Naive thymus-derived CD8-positive, alpha-beta T cell (primary cell): Measurements from ENCODE around the gene TMEM238. TPM values are rescaled to one million over a fixed set of nuclear protein-coding genes. Genes with fewer than 3 reads are reported as not detected.

Source experiments
- ATAC-seq, 2 donors: fragments of 150-1000 bp; cut with Tn5 transposase in 1 of 2; sonication (Bioruptor Pico), chemical (Tn5 transposase) in 1 of 2; 1 replicate in 1 of 2; 2 replicates in 1 of 2; pipeline ENCODE4 v1.10.0; 2021; ENCODE audit warnings: mild to moderate bottlenecking in 2 of 2, moderate library complexity in 2 of 2
- POLR2A ChIA-PET: fragments of 350-600 bp; sonication (Branson Sonifier 250); formaldehyde crosslinking; loops from one replicate; lab custom pipeline; 2021; ENCODE audit warnings: antibody characterized with exemption; lab: Charles Lee
- DNase-seq, 10 donors: peaks; one replicate each; pipeline versions ENCODE4 v3.0.0 to v3.0.0-alpha.2; 2020 to 2022
- H3K27ac Mint-ChIP-seq, 10 donors: one replicate each; pipeline ENCODE4 v1.8.0; 2020 to 2022; ENCODE audit warnings: mild to moderate bottlenecking in 10 of 10, mixed read lengths in 10 of 10, moderate library complexity in 4 of 10, inconsistent platforms in 1 of 10
- H3K27me3 Mint-ChIP-seq, 5 donors: one replicate each; pipeline ENCODE4 v1.8.0; 2021 to 2022; ENCODE audit warnings: mixed read lengths in 5 of 5
- H3K36me3 Mint-ChIP-seq, 3 donors: one replicate each; pipeline ENCODE4 v1.8.0; 2020 to 2022; ENCODE audit warnings: mixed read lengths in 3 of 3, mild to moderate bottlenecking in 2 of 3, inconsistent platforms in 1 of 3
- H3K4me1 Mint-ChIP-seq, 4 donors: one replicate each; pipeline ENCODE4 v1.8.0; 2021 to 2022; ENCODE audit warnings: mixed read lengths in 4 of 4
- H3K4me3 Mint-ChIP-seq, 10 donors: one replicate each; pipeline ENCODE4 v1.8.0; 2020 to 2022; ENCODE audit warnings: mild to moderate bottlenecking in 10 of 10, mixed read lengths in 10 of 10, moderate library complexity in 6 of 10, inconsistent platforms in 1 of 10
- H3K9me3 Mint-ChIP-seq, 9 donors: one replicate each; pipeline ENCODE4 v1.8.0; 2020 to 2022; ENCODE audit warnings: mixed read lengths in 9 of 9, mild to moderate bottlenecking in 3 of 9, inconsistent platforms in 1 of 9, moderate library complexity in 1 of 9
- polyA plus RNA-seq, 3 donors: library from polyadenylated mRNA; unstranded; fragments of 300-500 nt; fragmentation: Illumina TruSeq; gene quantifications; one replicate each; pipeline ENCODE4 v1.2.3, GENCODE V29; 2021
- total RNA-seq, 8 experiments: library from RNA in 2 of 8; stranded (reverse) in 2 of 8; gene quantifications; one replicate each; pipeline ENCODE4 v1.2.3 and lab custom pipeline; 2021 to 2026

The TMEM238 gene
- total and polyA plus RNA-seq, 5 experiments from 2014 or later, result 1.1 to 10.2 (median 1.5) TPM

DNA sequence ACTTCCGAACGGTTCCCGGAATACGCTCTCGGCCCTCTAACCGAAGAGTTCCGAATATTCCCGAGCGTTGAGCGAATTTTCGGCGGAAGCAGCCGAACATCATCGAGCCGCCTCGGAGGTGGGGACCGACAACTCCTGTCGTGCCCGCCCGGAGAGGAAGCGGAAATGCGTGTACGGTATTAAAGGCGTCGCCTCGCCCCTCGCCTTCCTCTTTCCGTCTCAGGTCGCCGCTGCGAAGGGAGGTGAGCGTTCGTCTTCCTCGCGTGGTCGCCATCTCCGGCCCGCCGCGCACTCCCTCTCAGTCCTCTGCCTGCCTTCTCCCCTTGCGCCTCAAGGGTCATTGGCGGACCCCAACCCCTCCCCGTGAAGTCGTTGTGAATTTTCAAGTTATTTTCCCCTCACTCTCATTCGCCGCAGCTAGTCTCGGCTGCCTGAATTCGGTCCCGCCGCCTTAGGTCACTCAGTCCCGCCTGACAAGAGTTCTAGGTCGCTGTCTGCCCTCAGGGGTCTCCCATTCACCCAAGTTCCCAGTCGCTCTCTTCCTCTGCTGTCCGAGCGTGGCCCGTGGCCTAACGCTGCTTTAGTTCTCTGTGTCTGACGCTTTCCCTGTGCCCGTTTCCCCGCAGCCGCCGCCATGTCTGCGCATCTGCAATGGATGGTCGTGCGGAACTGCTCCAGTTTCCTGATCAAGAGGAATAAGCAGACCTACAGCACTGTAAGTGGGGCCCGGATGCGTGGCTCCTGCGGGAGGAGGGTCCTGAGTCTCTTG, 1.8 kb upstream of the TMEM238 start, which contains the start of gene RPL28:
RPL28 (plus strand) TSS at position 209 of the 769 bp plus-strand sequence; CDS start at position 635, 426 bp downstream.
- peak within 1 kb of the TSS; percentile 99 to 100 (median 100) for H3K4me3 Mint-ChIP-seq

DNA sequence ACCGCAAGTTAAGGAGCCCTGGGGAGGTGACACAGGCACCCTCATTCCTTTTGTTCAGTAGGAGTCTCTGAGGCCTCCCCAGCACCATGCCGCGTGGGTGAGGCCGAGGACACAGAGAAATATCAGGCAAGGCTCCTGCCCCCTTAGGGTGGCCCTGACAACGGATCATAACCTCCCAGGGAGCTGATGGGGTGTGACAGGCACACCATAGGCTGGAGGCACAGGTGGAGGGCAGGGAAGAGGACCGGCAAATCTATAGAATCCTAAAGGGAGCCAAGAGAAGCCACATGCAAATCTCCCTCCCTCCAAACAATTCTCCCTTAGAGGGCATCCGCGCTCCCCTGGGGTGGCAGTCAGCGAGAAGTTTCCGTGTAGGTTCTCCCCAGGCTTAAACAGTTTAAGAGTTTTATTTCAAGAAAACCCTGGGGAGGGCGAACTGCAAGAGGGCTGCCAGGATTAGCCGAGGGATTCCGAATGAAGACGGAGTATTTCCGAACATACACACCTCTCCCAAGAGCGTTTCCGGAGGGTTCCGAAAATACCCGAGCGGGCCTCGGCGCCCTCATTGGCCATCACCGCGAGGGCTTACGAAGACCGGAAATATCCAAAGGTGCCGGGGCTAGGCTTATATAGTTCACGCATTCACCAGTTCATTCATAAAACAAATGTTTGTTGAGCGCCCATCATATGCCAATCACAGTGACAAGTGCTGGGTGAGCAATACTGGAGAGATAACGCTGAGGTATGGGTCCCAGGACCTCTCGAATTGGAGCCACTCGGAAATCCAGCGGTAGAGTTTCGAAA, 1.0 kb upstream of the TMEM238 start:
- POLR2A ChIA-PET, result interaction anchor here (0.5 to 12.9 kb wide), 21 partner anchors 11 to 269 kb away, joined by 3 to 181 read pairs (median 5); partner anchors contain the start of genes CCDC106, GARIN5B, HSPBP1 and ISOC2
- no peaks in the 10 kb centered on the region for H3K27me3 Mint-ChIP-seq
- H3K36me3 Mint-ChIP-seq, result peaks cover 9 to 45% (median 21%) of the 10 kb centered on the region in 3 donors
- peak overlapping the region; percentile 98 to 100 (median 99) for H3K27ac Mint-ChIP-seq
- DNase-seq, result peak; percentile 89 to 100 (median 96)
- peak; percentile 77 for ATAC-seq
- peaks cover 33 to 73% (median 67%) of the 10 kb centered on the region in 4 donors for H3K4me1 Mint-ChIP-seq
- H3K9me3 Mint-ChIP-seq, result peaks cover 0 to 2% (median 0%) of the 10 kb centered on the region in 9 donors
- peak overlapping the region; percentile 99 to 100 (median 100) for H3K4me3 Mint-ChIP-seq

More for the DNA sequence above, 1.8 kb upstream of the TMEM238 start, which contains the start of gene RPL28:
- ATAC-seq, result peak; percentile 73 to 81
- Mint-ChIP-seq H3K9me3 (peaks cover 0 to 2% (median 0%) of the 10 kb centered on the region in 9 donors), H3K36me3 (peaks cover 9 to 50% (median 21%) of the 10 kb centered on the region in 3 donors), H3K27ac (peak within 1 kb of the TSS; percentile 98 to 100 (median 99)), H3K27me3 (no peaks in the 10 kb centered on the region), H3K4me1 (peaks cover 36 to 79% (median 75%) of the 10 kb centered on the region in 4 donors)
- peak; percentile 63 to 100 (median 99) for DNase-seq
- POLR2A ChIA-PET, result interaction anchor here (0.5 to 12.9 kb wide), 8 partner anchors 13 to 131 kb away, joined by 3 to 181 read pairs (median 22); partner anchors contain the start of genes KMT5C, PPP6R1 and UBE2S

DNA sequence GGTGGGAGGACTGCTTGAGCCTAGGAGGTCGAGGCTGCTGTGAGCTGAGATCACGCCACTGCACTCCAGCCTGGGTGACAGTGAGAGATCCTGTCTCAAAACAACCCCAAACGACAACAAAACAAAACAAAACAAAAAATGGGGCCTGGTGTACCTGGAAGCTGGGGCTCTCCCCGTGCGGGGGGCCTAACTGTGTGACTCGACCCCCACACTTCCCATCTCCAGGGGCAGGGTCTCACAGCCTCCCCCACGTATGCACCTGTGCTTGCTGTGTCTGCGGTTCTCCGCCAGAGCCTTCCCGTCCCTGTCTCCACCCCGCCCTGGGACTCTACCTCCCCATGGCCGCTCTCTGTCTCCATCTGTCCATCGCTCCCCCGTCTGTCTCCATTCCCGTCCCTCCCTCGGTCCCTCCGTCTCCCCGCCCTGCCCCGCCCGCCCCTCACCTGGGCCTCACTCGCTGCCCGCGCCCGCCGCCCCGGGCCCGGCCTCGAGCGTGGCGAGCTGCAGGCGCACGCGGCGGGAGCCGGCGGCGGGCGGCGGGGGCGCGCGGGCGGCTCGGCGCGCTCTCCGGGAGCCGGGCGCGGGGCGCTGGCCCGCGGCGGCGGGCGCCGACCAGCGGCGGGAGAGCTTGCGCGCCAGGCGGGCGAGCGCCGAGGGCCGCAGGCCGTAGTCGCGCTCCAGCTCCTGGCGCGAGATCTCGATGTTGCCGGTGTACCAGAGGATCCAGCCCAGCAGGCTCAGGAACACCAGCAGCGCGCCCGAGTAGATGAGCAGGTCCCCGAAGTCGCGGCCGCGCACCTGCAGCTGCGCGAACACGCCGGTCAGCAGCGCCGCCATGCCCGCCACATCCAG, 587 bp downstream of the TMEM238 start:
- H3K4me3 Mint-ChIP-seq, result peak overlapping the region; percentile 78 to 99 (median 84)

DNA sequence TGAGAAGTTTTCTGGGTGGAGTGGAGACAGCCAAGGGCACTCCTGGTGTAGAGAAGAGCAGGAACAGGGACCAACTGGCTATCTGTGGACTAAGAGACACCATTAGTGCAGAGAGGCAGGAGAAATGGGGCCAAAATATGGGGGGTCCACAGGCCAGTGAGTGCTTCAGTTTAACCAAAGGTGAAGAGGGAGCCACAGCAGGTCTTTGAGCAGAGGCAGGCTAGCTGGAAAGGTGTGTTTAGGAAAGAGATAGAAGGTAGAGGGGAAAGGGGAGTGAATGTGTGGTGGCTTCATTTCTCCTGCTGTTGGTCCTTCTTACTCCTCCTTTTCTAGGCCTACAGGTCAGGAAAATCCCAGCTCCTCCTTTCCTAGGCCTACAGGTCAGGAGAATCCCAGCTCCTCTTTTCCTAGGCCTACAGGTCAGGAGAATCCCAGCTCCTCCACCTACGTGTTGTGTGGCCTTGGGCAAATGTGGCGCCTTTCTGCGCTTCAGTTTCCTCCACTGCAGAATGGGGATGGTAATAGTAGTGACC, 1.5 kb downstream of the TMEM238 start:
- POLR2A ChIA-PET, result interaction anchor here (1.3 to 12.9 kb wide), 7 partner anchors 11 to 239 kb away, joined by 3 to 181 read pairs (median 21); partner anchors contain the start of genes KMT5C and UBE2S
- H3K27ac Mint-ChIP-seq, result peak overlapping the region in 7 of 10 donors; percentile 11 to 91 (median 75)
- ATAC-seq (no peak), DNase-seq (peak in 1 of 10 donors; percentile 13)
- H3K4me3 Mint-ChIP-seq, result peak overlapping the region; percentile 78 to 99 (median 84)
- H3K9me3 Mint-ChIP-seq, result peaks cover 0 to 2% (median 0%) of the 10 kb centered on the region in 9 donors
- peaks cover 9 to 20% (median 10%) of the 10 kb centered on the region in 3 donors for H3K36me3 Mint-ChIP-seq
- no peaks in the 10 kb centered on the region for H3K27me3 Mint-ChIP-seq
- H3K4me1 Mint-ChIP-seq, result peaks cover 23 to 47% (median 43%) of the 10 kb centered on the region in 4 donors

More for the DNA sequence above, 587 bp downstream of the TMEM238 start:
- no peaks in the 10 kb centered on the region for H3K27me3 Mint-ChIP-seq
- peak overlapping the region; percentile 48 to 92 (median 85) for H3K27ac Mint-ChIP-seq
- POLR2A ChIA-PET, result interaction anchor here (0.6 to 12.9 kb wide), 18 partner anchors 8 to 271 kb away, joined by 3 to 181 read pairs (median 7); partner anchors contain the start of genes CCDC106, GARIN5B, HSPBP1 and KMT5C
- DNase-seq (peak in 7 of 10 donors; percentile 37 to 69 (median 44)), ATAC-seq (peak in 1 of 2 donors; percentile 7)
- peaks cover 23 to 57% (median 51%) of the 10 kb centered on the region in 4 donors for H3K4me1 Mint-ChIP-seq
- peaks cover 9 to 29% (median 15%) of the 10 kb centered on the region in 3 donors for H3K36me3 Mint-ChIP-seq
- H3K9me3 Mint-ChIP-seq, result peaks cover 0 to 2% (median 0%) of the 10 kb centered on the region in 9 donors

DNA sequence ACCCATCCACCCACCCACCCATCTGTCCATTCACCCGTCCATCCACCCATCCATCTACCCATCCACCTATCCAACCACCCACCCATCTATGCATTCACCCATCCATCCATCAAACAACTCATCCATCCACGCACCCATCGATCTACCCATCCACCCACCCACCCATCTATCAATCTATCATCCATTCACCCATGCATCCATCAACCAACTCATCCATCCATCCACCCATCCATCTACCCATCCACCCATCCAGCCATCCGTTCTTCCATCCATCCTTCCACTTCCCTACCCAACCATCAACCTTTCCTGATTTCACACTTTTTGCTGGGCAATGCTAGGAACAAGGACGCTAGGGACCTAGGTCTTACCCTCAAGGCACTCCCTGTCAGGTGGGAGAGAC, 2.1 kb downstream of the TMEM238 start:
- Mint-ChIP-seq H3K27ac (peak overlapping the region in 2 of 10 donors; percentile 11 to 79), H3K36me3 (peaks cover 6 to 15% (median 9%) of the 10 kb centered on the region in 3 donors), H3K27me3 (no peaks in the 10 kb centered on the region), H3K9me3 (peaks cover 0 to 2% (median 0%) of the 10 kb centered on the region in 9 donors), H3K4me3 (peak overlapping the region in 8 of 10 donors; percentile 12 to 99 (median 82)), H3K4me1 (peaks cover 21 to 42% (median 38%) of the 10 kb centered on the region in 4 donors)
- ATAC-seq (no peak), DNase-seq (no peak)
- POLR2A ChIA-PET, result no interaction called here

DNA sequence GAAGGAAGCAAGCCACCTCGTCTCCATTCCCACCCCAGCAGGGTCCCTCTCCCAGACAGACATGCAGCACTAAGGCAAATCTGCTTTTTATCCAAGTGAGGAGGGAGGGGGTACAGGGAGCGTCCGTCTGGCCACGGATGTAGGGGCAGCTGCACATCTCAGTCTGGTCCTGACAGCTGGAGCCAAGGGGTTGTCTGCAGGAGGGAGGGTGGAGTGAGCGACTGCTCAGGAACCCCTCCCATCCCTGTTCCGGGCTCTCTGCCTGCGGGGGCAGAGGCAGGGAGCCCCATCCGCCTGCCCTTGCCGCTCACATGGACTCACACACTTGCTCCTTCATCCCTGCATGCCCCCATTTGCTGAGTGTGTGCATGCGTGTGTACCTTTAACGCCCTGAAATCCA, 4.9 kb downstream of the TMEM238 start:
- peaks cover 0 to 2% (median 0%) of the 10 kb centered on the region in 3 donors for H3K36me3 Mint-ChIP-seq
- peak in 1 of 10 donors; percentile 23 for DNase-seq
- peaks cover 14 to 20% (median 15%) of the 10 kb centered on the region in 4 donors for H3K4me1 Mint-ChIP-seq
- POLR2A ChIA-PET, result interaction anchor here (0.5 to 1.0 kb wide), 2 partner anchors 40 to 103 kb away, joined by 3 read pairs; no protein-coding TSS in a partner anchor
- peak overlapping the region in 1 of 10 donors; percentile 72 for H3K27ac Mint-ChIP-seq
- H3K4me3 Mint-ChIP-seq, result no peak overlapping the region
- ATAC-seq, result no peak
- H3K9me3 Mint-ChIP-seq, result no peaks in the 10 kb centered on the region
- peaks cover 0 to 16% (median 0%) of the 10 kb centered on the region in 5 donors for H3K27me3 Mint-ChIP-seq

DNA sequence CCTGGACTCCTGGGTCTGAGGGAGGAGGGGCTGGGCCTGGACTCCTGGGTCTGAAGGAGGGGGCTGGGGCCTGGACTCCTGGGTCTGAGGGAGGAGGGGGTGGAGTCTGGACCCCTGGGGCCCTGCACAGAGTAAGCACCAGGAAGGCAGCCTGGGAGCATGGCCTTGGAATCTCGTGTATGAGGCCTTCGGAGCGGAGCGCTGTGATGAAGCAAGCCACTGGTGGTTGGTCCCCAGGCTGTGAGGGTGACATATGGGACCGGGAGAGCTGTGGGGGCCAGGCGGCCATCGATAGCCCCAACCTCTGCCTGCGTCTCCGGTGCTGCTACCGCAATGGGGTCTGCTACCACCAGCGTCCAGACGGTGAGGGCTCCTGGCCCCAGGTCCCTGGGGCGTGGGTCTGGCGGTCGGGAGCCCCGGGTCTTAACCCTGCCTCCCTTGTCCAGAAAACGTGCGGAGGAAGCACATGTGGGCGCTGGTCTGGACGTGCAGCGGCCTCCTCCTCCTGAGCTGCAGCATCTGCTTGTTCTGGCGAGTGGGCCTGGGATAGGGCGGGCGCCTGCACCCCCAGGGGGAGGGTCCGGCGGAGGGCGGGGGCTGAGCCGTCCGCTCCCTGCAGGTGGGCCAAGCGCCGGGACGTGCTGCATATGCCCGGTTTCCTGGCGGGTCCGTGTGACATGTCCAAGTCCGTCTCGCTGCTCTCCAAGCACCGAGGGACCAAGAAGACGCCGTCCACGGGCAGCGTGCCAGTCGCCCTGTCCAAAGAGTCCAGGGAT, 6.5 kb downstream of the TMEM238 start:
- ATAC-seq, result no peak
- Mint-ChIP-seq H3K27me3 (peaks cover 4 to 26% (median 6%) of the 10 kb centered on the region in 5 donors), H3K36me3 (peaks cover 0 to 2% (median 0%) of the 10 kb centered on the region in 3 donors), H3K9me3 (no peaks in the 10 kb centered on the region), H3K27ac (no peak overlapping the region), H3K4me3 (no peak overlapping the region), H3K4me1 (peaks cover 10 to 19% (median 14%) of the 10 kb centered on the region in 4 donors)
- POLR2A ChIA-PET, result no interaction called here
- no peak for DNase-seq

DNA sequence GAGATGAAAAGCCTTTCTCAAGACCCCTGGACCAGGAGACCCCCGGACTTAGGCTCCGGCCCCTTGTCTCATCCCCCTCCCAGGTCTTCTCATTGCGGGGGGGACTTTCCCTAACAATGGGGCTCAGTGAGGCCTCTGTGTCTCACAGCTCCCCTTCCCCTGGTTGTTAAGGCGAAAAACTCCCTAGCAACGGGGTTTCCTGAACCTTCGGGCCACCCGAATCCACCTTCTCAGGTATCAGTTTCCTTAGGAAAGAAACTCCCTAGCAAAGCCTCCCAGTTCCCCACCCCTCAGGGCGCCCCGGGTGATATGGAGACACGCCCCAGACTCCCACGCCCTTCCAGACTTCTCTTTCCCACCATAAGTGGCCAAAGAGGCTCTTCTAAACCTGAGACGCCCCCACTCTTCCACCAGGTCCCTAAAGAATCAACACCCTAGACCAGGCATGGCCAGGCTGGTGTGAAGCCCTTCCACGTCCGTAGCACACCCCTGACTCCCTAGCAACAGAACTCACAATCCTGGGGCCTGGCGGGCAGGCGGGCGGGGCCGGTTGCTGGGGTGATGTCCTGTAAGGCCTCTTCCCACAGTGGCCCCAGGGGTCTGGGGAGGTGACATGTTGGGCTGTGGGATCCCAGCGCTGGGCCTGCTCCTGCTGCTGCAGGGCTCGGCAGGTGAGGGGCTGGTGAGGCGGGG, 7.7 kb downstream of the TMEM238 start, which contains the start of gene TMEM190:
TMEM190 (plus strand) TSS at position 586 of the 693 bp plus-strand sequence; CDS start at position 614, 28 bp downstream.
- POLR2A ChIA-PET, result interaction anchor here (1.4 kb wide), 1 partner anchor 8 kb away, joined by 7 read pairs; the partner anchor contains the start of gene TMEM238
- Mint-ChIP-seq H3K4me3 (no peak within 1 kb of the TSS), H3K36me3 (peaks cover 0 to 2% (median 0%) of the 10 kb centered on the region in 3 donors), H3K27ac (peak within 1 kb of the TSS in 2 of 10 donors; percentile 29 to 70), H3K9me3 (no peaks in the 10 kb centered on the region), H3K27me3 (peaks cover 9 to 37% (median 15%) of the 10 kb centered on the region in 5 donors), H3K4me1 (peaks cover under 1 to 14% (median 7%) of the 10 kb centered on the region in 4 donors)
- no peak for ATAC-seq
- peak in 1 of 10 donors; percentile 55 for DNase-seq

DNA sequence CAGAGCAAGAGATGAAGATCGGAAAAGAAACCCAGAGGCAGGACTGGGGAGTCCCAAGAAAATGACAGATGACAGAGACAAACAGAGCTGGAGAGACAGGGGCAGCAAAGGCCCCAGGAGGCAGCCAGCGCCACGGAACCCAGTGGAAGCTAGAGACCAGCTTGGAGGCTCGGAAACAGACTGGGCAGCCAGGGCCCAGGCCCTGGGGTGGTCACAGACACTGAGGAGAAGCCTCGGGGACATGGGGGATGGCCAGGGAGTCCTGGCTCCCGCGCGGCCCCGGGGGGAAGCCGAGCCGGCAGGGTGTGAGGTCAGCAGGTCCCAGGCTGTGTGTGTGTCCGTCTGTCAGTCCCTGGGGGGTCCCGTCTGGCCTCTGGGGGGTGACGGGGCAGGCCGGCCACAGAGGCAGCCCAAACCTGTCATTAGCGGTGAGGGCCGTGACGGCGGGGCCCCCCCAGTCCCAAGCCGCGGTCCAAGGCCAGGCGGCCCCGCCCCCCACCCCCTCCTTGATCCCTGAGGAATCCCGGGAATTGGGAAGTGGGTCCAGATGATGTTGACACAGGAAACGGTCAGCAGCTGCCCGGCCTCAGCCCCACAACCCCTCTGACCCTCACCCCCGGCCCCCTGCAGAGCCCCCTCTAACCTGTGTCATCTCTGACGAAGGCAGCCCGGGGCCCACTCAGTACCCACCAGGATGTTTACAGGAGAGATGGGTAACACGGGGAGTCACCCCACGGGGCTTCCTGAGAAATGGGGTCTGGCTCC, 9.9 kb downstream of the TMEM238 start:
- H3K9me3 Mint-ChIP-seq, result peaks cover 0 to 2% (median 0%) of the 10 kb centered on the region in 9 donors
- ATAC-seq (no peak), DNase-seq (no peak)
- peaks cover 19 to 52% (median 30%) of the 10 kb centered on the region in 5 donors for H3K27me3 Mint-ChIP-seq
- H3K36me3 Mint-ChIP-seq, result peaks cover 0 to 6% (median 3%) of the 10 kb centered on the region in 3 donors
- peak overlapping the region in 1 of 10 donors; percentile 62 for H3K4me3 Mint-ChIP-seq
- POLR2A ChIA-PET, result interaction anchor here (0.9 kb wide), 1 partner anchor 10 kb away, joined by 3 read pairs; the partner anchor contains the start of gene TMEM238
- peaks cover 8 to 19% (median 14%) of the 10 kb centered on the region in 4 donors for H3K4me1 Mint-ChIP-seq
- peak overlapping the region in 1 of 10 donors; percentile 69 for H3K27ac Mint-ChIP-seq
